Inferior parietal cortex (tissue), 1 donor: Measurements from ENCODE around the gene ZFYVE26.

Experiments used
- DNase-seq: peaks from one replicate; pipeline ENCODE4 v3.0.0-alpha.2; 2016; ENCODE audit errors: extremely low spot score

The ZFYVE26 gene

GRCh38 chr14:67815573-67816225, 691 bp downstream of the ZFYVE26 start:
- DNase-seq: peak; percentile 11

GRCh38 chr14:67814821-67815220, 1.6 kb downstream of the ZFYVE26 start:
- no peak for DNase-seq

- DNase-seq: no peak
Measured at GRCh38 chr14:67806246-67806645, 10.1 kb downstream of the ZFYVE26 start.

- DNase-seq: no peak
Measured at GRCh38 chr14:67800743-67801142, 15.6 kb downstream of the ZFYVE26 start.

- no peak for DNase-seq
Measured at GRCh38 chr14:67798731-67799130, 17.7 kb downstream of the ZFYVE26 start.

- DNase-seq: no peak
Measured at GRCh38 chr14:67787673-67788072, 28.7 kb downstream of the ZFYVE26 start.

GRCh38 chr14:67785270-67786109, 30.9 kb downstream of the ZFYVE26 start:
- DNase-seq: no peak

GRCh38 chr14:67784244-67784823, 32.1 kb downstream of the ZFYVE26 start:
- no peak for DNase-seq

- DNase-seq: no peak
Measured at GRCh38 chr14:67782090-67782489, 34.3 kb downstream of the ZFYVE26 start.

- DNase-seq: no peak
Measured at GRCh38 chr14:67778792-67779191, 37.6 kb downstream of the ZFYVE26 start.

GRCh38 chr14:67776653-67777322, 39.6 kb downstream of the ZFYVE26 start:
- no peak for DNase-seq

GRCh38 chr14:67773844-67774377, 42.5 kb downstream of the ZFYVE26 start:
- no peak for DNase-seq

- DNase-seq: no peak
Measured at GRCh38 chr14:67768219-67768618, 48.2 kb downstream of the ZFYVE26 start.

GRCh38 chr14:67766035-67766680, 50.2 kb downstream of the ZFYVE26 start:
- no peak for DNase-seq

- DNase-seq: no peak
Measured at GRCh38 chr14:67765192-67765834, 51.1 kb downstream of the ZFYVE26 start.

- no peak for DNase-seq
Measured at GRCh38 chr14:67764496-67764895, 51.9 kb downstream of the ZFYVE26 start.

GRCh38 chr14:67763158-67763822, 53.1 kb downstream of the ZFYVE26 start:
- DNase-seq: no peak

GRCh38 chr14:67762051-67762450, 54.3 kb downstream of the ZFYVE26 start:
- DNase-seq: no peak

- no peak for DNase-seq
Measured at GRCh38 chr14:67759916-67760315, 56.5 kb downstream of the ZFYVE26 start.

- DNase-seq: no peak
Measured at GRCh38 chr14:67757175-67757574, 59.2 kb downstream of the ZFYVE26 start.
